Panc1 (cell line): ENCODE results near the gene SEC11A.
"Not testable (repeated sequence)": the region's sequence is repeated elsewhere in the genome, so short reads cannot be mapped to it uniquely, and the experiment has no call there.

Source experiments
- CTCF ChIP-seq: fragments of 450-650 bp; IDR thresholded peaks from 2 replicates; pipeline ENCODE4 v1.5.1; 2017; ENCODE audit warnings: mild to moderate bottlenecking
- POLR2AphosphoS5 ChIP-seq: IDR thresholded peaks from 2 replicates; pipeline ENCODE4 v1.6.1; 2012; ENCODE audit warnings: mild to moderate bottlenecking, low read depth, low read length, moderate library complexity
- REST ChIP-seq, 2 experiments: IDR thresholded peaks; 2 replicates each; pipeline ENCODE4 v1.6.1; 2011 to 2012; ENCODE audit warnings: low read depth in 2 of 2, control low read depth in 1 of 2, low read length in 1 of 2, mild to moderate bottlenecking in 1 of 2, moderate library complexity in 1 of 2; ENCODE audit not compliant: insufficient read depth in 1 of 2
- SIN3A ChIP-seq: IDR thresholded peaks from 2 replicates; pipeline ENCODE4 v1.6.1; 2012; ENCODE audit warnings: low read depth, mild to moderate bottlenecking, low read length, moderate library complexity, borderline replicate concordance; ENCODE audit not compliant: insufficient read depth
- TCF7L2 ChIP-seq: IDR thresholded peaks from 2 replicates; pipeline ENCODE4 v1.6.1; 2011; ENCODE audit warnings: mild to moderate bottlenecking, low read depth, low read length, inconsistent platforms

GRCh38 chr15:84735480-84736061, 19.6 kb upstream of the SEC11A start:
- TF ChIP-seq CTCF; POLR2AphosphoS5; SIN3A; REST (IDR thresholded peaks at IDR 0.05; ENCODE audit: insufficient read depth in 1 of 2, low read depth in 2 of 2, low read length in 1 of 2); TCF7L2: not testable (repeated sequence)
